Heart left ventricle (tissue), 13 donors: ENCODE results near the gene ATRAID.

Source experiments
- POLR2A ChIP-seq, 2 donors: fragments of 450-650 bp; IDR thresholded peaks; one replicate each; pipeline ENCODE4 v1.6.1; 2017; ENCODE audit warnings: antibody characterized with exemption in 2 of 2, mild to moderate bottlenecking in 2 of 2, moderate library complexity in 2 of 2
- TF ChIP-seq, protein P1 (sequence below), 12 donors: fragments of 200-600 bp; sonication (generic) in 4 of 12; IDR thresholded peaks; one replicate each; pipeline versions ENCODE4 v1.5.0 to v1.8.0; 2018 to 2022; ENCODE audit warnings: antibody characterized with exemption in 12 of 12, mild to moderate bottlenecking in 5 of 12
- donor health status: ischemic (EF 13 %, LVEDD 7.1; RV severe dilation, severe dysfunction).
- donor health status: DM: no; HTN: yes; CAD: no.
- donor health status: DM: no; HTN: no; CAD: no.
- donor health status: ischemic (EF 25% LVEDD 6.9; RV normal size, moderate dysfunction).
- donor health status: ischemic (EF 25% LVEDD 5.7; RV mildly dilated, moderate dysfunction).
- donor health status: ischemic (EF 35%, LVEDD 5.7; RV mildly dilated, moderate dysfunction).
- donor health status: nonischemic (EF 11% LVEDD 7.7; RV severe dilation, severe dysfunction).
- donor health status: DM: yes; HTN: yes; CAD: no.
- donor health status: PGD.
- donor health status: ischemic (EF 29% LVEDD 5.4; RV normal size, mild dysfunction).
- donor health status: nonischemic (EF 23%, LVEDD 6.1; RV moderate dilation, normal function).

DNA sequence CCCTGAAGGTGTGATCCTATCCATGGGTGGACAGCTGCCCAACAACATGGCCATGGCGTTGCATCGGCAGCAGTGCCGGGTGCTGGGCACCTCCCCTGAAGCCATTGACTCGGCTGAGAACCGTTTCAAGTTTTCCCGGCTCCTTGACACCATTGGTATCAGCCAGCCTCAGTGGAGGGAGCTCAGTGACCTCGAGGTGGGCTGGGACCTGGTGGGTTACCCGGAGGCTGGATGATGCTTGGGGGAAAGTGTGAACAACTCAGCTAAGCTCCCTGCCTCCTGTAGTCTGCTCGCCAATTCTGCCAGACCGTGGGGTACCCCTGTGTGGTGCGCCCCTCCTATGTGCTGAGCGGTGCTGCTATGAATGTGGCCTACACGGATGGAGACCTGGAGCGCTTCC, 21.5 kb downstream of the ATRAID start:
- TF ChIP-seq POLR2A (IDR thresholded peaks at IDR 0.05) = no peak
- TF ChIP-seq, protein P1, sequence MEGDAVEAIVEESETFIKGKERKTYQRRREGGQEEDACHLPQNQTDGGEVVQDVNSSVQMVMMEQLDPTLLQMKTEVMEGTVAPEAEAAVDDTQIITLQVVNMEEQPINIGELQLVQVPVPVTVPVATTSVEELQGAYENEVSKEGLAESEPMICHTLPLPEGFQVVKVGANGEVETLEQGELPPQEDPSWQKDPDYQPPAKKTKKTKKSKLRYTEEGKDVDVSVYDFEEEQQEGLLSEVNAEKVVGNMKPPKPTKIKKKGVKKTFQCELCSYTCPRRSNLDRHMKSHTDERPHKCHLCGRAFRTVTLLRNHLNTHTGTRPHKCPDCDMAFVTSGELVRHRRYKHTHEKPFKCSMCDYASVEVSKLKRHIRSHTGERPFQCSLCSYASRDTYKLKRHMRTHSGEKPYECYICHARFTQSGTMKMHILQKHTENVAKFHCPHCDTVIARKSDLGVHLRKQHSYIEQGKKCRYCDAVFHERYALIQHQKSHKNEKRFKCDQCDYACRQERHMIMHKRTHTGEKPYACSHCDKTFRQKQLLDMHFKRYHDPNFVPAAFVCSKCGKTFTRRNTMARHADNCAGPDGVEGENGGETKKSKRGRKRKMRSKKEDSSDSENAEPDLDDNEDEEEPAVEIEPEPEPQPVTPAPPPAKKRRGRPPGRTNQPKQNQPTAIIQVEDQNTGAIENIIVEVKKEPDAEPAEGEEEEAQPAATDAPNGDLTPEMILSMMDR (IDR thresholded peaks at IDR 0.05) = no peak
